Stimulated activated CD4-positive, alpha-beta T cell treated with anti-CD3 and anti-CD28 coated beads, Interleukin-2, amount 100 ng/mL, for 4 hours (primary cell): Measurements from ENCODE around the gene PARD3B.

Source experiments
- DNase-seq: peaks from one replicate; pipeline ENCODE4 v3.0.0-alpha.2; 2020; ENCODE audit warnings: low read depth

Gene PARD3B

GRCh38 chr2:205283736-205284270 lies 738.5 kb downstream of the PARD3B start:
- DNase-seq: no peak

- DNase-seq: no peak
Observed at GRCh38 chr2:205284334-205284733, 739.1 kb downstream of the PARD3B start.

- DNase-seq: no peak
Observed at GRCh38 chr2:205287316-205287715, 742.0 kb downstream of the PARD3B start.

GRCh38 chr2:205288686-205289085 lies 743.4 kb downstream of the PARD3B start:
- no peak for DNase-seq

DNA sequence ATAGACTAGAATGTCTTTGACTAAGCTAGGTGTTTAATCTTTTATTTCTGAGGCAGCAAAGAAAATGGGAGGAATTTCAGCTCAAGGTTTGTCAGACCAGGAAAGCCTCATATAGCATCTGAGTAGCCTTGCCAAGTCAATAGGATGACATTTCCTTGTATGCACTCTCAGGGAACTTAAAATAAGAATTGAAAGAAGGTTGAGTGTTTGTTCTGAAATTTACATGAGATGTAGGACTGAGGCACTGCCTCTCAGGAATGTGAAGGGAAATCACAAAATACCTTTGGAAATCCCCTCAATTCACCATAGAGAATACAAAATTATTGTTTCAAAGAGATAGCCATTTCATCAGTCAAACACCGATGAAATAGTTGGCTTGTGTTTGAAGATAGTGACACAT lies 745.0 kb downstream of the PARD3B start:
- DNase-seq: no peak

GRCh38 chr2:205292665-205293295 lies 747.5 kb downstream of the PARD3B start:
- DNase-seq: no peak

DNA sequence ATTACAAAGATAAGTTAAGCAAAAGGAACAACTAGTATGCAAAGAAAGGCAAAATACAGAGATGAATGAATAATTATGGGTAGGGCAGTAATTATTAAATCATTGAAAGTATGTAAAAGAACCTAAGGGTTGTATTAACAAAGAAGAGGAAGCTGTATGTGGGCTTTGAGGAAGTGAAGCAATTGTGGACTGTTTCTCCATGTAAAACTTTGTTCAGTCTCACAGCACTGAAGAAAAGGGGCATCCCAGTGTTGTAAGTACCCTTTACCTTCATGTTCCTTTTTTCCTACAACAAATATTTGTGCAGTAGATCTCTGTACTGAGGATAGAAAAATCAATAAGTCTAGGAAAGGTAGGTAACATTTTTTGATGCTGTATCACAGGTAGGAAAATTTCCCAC lies 748.3 kb downstream of the PARD3B start:
- DNase-seq: no peak

GRCh38 chr2:205296959-205297358 lies 751.7 kb downstream of the PARD3B start:
- DNase-seq: no peak

DNA sequence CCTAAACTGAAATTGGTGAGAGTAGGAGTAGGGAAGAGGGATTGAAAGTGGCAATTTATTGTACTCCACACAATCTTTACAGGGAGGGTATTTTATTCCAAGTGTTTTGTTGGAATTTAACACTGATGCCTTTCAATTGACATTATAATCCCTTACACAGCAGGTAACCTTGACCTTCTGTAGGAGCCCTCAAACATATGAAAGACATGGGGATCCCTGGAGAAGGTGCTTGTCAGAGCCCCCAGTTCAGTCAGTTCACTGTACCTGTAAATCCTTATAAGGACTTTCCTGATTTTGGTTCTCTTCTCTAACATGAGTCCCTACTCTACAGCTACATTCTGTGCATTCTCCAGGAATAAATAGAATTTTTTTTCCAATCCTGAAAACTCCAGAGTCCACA lies 752.1 kb downstream of the PARD3B start:
- DNase-seq: no peak

GRCh38 chr2:205297846-205298245 lies 752.6 kb downstream of the PARD3B start:
- DNase-seq: no peak

GRCh38 chr2:205311201-205311600 lies 765.9 kb downstream of the PARD3B start:
- no peak for DNase-seq

GRCh38 chr2:205321231-205321630 lies 776.0 kb downstream of the PARD3B start:
- no peak for DNase-seq

DNA sequence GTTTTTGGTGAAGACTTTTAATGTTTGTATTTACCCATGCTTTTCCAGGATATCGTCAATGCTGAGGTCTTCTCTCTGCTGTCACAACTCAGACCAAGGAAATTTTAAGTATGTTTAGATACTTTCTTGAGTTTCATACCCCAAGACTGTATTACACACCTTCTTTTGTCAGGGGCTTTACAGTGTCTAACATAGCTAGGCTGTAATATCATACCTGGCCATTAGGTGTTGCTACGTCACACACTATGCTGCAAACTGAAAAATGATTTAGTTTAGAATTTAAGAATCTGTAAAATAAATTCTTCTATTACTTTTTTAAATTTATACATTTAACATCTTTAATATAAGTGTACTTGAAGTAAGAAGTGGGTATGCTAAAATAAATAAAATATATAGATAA lies 778.7 kb downstream of the PARD3B start:
- no peak for DNase-seq

- no peak for DNase-seq
Observed at GRCh38 chr2:205324355-205324754, 779.1 kb downstream of the PARD3B start.

- DNase-seq: no peak
Observed at GRCh38 chr2:205333351-205333750, 788.1 kb downstream of the PARD3B start.

GRCh38 chr2:205337274-205337673 lies 792.0 kb downstream of the PARD3B start:
- no peak for DNase-seq

- DNase-seq: no peak
Observed at GRCh38 chr2:205338156-205338555, 792.9 kb downstream of the PARD3B start.

DNA sequence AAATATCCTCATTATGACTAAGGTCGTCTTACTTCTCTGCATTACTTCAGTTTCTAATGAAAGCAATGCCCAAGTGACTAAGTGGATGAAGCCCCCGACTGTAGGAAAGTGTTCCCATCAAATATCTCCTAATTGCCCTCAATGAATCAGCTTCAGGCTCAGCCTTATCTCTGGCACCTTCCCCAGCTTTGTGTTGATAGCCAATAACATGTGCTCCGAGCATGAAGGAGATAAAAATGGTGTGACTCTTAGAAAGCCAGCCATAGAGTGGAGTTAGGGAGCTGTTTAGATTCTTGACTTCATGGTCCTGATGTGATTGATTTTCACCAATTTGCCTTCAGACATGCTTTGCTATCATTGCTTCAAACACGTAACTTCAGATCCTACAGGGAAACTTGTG lies 797.8 kb downstream of the PARD3B start:
- DNase-seq: no peak

DNA sequence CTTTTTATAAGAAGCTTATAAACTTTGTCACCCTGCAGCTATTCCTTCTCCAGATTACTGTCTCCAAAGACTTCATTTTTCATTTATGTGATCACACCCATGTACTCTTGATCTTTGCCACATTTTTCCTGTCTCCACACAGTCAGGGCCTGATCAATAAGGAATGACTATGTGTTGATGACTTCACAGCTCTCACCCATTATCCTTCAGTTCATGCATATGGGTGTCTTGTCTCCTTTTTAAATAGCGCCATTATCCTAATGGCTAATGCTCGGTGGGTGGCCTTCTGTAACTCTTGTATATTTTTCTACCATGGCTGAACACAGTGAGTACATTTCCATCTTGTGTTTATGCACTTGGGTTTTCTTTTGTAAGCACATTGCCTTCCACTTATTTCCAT lies 801.4 kb downstream of the PARD3B start:
- DNase-seq: no peak

GRCh38 chr2:205347899-205348298 lies 802.6 kb downstream of the PARD3B start:
- DNase-seq: no peak

GRCh38 chr2:205352094-205352493 lies 806.8 kb downstream of the PARD3B start:
- no peak for DNase-seq

DNA sequence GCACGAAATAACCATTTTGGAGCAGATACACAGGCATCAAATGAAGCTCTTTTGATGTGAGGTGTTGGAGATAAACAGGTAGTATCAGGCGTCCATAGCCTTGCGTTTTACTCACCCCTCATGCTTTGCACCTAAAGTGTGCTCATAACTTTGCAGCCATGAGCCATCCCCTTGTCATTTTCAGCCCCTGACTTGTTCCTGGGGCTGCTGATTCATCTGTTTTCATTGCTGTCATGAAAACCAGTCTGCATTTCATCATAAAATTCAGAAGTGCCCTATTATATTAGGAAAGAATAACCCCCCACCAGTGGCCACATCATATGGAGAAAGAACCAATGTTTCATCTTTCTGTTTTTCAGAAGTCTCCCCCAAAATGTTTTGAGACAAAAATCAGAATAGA lies 807.3 kb downstream of the PARD3B start:
- no peak for DNase-seq

DNA sequence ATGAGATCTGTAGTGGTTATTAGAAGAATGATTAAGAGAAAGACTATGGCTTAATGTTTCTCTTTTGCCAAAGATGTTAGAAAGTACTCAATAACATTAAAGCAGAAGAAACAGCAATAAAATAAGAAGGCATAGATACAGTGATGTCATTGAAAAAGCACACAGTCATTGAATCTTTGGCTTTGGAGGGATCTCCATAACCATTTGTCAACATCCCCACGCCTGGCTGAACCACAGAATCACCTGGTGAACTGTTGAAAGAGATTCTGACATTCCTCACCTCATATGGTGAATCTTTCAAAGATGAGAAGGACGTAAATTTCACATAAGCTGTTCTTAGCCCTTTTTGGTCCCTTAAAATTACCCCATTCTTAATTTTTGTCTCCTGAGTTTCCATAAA lies 812.5 kb downstream of the PARD3B start:
- no peak for DNase-seq

GRCh38 chr2:205358351-205358815 lies 813.1 kb downstream of the PARD3B start:
- DNase-seq: no peak
